ENCODE measurements around the gene NOX5.

NOX5 gene

DNA sequence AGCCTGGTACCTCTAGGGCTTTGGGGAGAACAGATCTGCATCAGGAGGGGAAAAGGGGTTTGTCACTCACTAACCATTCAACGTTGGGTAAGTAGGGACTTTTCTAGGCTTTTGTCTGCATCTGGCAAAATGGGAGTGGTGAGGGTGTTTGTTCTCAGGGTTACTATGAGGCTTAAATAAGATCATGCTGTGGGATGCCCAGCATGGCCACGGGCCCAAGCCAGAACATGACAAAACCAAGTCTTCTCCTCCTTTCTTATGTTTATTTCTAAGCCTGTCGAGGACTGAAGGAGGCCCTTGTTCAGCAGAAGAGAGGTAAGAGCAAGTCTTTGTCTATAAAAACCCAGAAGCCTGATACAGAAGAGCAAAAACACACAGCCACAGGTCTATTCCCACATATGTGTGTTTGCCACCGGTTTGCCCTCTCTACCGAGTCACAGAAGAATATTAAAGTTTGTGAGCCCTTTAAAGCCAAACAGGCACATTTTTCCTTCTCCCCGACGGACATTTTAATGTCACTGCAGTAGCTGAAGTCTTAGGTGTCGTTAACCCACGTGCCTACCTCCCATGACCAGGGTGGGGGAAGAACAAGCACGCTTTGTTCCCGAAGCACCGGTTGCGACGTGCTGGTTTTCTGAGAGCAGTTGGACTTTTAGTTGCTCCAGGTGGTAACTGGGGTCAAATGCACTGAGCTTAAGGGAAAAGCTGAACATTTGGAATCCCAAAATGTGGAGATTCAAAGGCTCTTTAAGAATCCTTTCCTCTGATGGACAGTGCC, 72.1 kb downstream of the NOX5 start:
- H3K36me3 ChIP-seq (ENCODE audit: control insufficient read depth in 1 of 2, insufficient read depth in 2 of 2, low read length in 2 of 2) = no peaks in the 10 kb centered on the region
- peaks cover 0 to 14% of the 10 kb centered on the region in 2 donors for H3K4me1 ChIP-seq (ENCODE audit: control insufficient read depth in 1 of 2, insufficient read depth in 2 of 2, low read length in 2 of 2)
- no peak overlapping the region for H3K27ac ChIP-seq (ENCODE audit: low read length)

DNA sequence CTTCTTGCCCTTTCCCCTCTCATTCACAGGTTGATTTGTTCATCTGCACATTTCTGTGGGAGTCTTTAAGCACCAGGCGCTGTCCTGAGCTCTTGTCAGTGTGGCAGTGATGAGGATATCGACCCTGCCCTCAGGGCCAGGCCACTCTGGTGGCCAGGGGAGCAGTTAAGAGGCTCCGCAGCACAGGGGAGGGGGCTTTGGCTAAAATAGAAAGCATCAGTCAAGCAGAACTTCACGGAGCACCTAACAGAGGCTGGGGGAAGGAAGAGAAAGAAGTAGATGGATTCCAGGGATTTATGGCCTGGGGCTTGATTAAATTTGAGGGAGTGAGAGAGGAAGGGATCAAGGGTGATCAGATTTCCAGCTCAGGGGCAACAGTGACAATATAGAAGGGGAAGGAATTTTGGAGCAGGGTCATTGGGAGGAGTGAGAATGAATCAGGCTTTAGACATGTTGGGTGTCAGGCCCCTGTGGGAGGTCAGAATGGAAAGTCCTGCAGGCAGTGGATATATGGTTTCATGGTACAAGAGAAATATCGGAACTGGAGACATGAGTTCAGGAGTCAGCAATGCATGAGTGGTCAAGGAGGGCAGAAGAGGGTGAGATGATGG, 73.0 kb downstream of the NOX5 start:
- Histone ChIP-seq H3K27ac (ENCODE audit: low read length) (no peak overlapping the region), H3K36me3 (ENCODE audit: control insufficient read depth in 1 of 2, insufficient read depth in 2 of 2, low read length in 2 of 2) (no peaks in the 10 kb centered on the region), H3K27me3 (ENCODE audit: low read depth, low read length) (no peaks in the 10 kb centered on the region), H3K4me3 (ENCODE audit: low read depth in 1 of 2, low read length in 2 of 2) (no peak overlapping the region), H3K9me3 (ENCODE audit: control insufficient read depth in 1 of 2, low read length in 2 of 2) (no peaks in the 10 kb centered on the region), H3K4me1 (ENCODE audit: control insufficient read depth in 1 of 2, insufficient read depth in 2 of 2, low read length in 2 of 2) (peaks cover 0 to 11% of the 10 kb centered on the region in 2 donors)

More for the DNA sequence above, 72.1 kb downstream of the NOX5 start:
- Histone ChIP-seq H3K4me3 (ENCODE audit: low read depth in 1 of 2, low read length in 2 of 2) (no peak overlapping the region), H3K9me3 (ENCODE audit: control insufficient read depth in 1 of 2, low read length in 2 of 2) (no peaks in the 10 kb centered on the region), H3K27me3 (ENCODE audit: low read depth, low read length) (no peaks in the 10 kb centered on the region)

DNA sequence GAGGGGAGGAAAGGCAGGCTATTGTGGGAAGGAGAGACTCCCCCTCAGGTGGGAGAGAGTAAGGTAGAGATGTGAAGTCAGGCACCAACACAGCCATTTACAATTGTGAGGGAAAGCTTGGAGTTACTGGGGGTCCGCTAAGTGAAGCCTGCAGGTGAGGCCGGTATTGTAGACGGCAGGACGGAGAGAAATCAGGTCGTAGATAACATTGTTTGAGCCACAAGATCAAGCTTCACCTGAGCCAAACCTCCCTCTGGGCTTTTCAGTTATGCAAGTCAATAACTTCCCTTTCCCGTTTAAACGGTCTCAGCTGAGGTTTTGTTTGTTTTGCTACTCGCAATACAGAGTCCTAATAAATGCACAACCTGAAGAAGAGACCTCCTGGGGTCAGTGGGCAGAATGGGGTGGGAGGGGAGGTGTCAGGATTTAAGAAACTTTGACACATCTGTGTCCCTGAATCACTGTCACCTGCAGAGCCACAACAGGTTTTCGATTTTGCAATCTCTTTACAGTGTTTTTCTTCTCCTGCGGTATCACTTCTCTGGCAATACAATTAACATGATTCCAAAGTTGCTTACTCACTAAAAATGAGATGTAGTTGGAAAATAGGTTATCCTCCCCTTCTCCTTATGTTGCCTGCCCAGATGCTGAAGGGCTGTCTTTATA, 73.9 kb downstream of the NOX5 start:
- Histone ChIP-seq H3K4me3 (ENCODE audit: low read depth in 1 of 2, low read length in 2 of 2) (no peak overlapping the region), H3K36me3 (ENCODE audit: control insufficient read depth in 1 of 2, insufficient read depth in 2 of 2, low read length in 2 of 2) (no peaks in the 10 kb centered on the region), H3K27me3 (ENCODE audit: low read depth, low read length) (no peaks in the 10 kb centered on the region), H3K27ac (ENCODE audit: low read length) (no peak overlapping the region), H3K9me3 (ENCODE audit: control insufficient read depth in 1 of 2, low read length in 2 of 2) (no peaks in the 10 kb centered on the region), H3K4me1 (ENCODE audit: control insufficient read depth in 1 of 2, insufficient read depth in 2 of 2, low read length in 2 of 2) (peaks cover 0 to 6% of the 10 kb centered on the region in 2 donors)

DNA sequence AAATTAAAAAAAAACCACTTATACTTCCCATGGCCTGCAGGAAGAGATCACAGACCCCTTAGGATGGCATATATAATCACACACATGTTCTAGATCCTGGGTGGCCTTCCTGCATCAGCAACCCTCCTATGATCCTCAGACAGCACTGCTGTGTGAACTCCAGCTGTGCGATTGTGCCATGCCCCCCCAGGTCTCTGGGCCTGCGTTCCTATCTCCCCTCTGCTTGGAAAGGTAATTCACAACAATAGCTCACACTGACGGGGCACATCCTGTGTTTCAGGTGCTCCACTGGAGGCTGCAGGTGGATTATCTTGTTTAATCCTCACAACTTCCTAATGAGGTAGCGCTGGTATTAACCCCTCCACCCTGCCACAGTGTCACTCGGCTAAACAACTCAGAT, 74.8 kb downstream of the NOX5 start:
- H3K27me3 ChIP-seq (ENCODE audit: low read depth, low read length) = no peaks in the 10 kb centered on the region
- H3K36me3 ChIP-seq (ENCODE audit: control insufficient read depth in 1 of 2, insufficient read depth in 2 of 2, low read length in 2 of 2) = no peaks in the 10 kb centered on the region
- H3K4me3 ChIP-seq (ENCODE audit: low read depth in 1 of 2, low read length in 2 of 2) = no peak overlapping the region
- no peaks in the 10 kb centered on the region for H3K9me3 ChIP-seq (ENCODE audit: control insufficient read depth in 1 of 2, low read length in 2 of 2)
- H3K4me1 ChIP-seq (ENCODE audit: control insufficient read depth in 1 of 2, insufficient read depth in 2 of 2, low read length in 2 of 2) = no peaks in the 10 kb centered on the region
- no peak overlapping the region for H3K27ac ChIP-seq (ENCODE audit: low read length)

DNA sequence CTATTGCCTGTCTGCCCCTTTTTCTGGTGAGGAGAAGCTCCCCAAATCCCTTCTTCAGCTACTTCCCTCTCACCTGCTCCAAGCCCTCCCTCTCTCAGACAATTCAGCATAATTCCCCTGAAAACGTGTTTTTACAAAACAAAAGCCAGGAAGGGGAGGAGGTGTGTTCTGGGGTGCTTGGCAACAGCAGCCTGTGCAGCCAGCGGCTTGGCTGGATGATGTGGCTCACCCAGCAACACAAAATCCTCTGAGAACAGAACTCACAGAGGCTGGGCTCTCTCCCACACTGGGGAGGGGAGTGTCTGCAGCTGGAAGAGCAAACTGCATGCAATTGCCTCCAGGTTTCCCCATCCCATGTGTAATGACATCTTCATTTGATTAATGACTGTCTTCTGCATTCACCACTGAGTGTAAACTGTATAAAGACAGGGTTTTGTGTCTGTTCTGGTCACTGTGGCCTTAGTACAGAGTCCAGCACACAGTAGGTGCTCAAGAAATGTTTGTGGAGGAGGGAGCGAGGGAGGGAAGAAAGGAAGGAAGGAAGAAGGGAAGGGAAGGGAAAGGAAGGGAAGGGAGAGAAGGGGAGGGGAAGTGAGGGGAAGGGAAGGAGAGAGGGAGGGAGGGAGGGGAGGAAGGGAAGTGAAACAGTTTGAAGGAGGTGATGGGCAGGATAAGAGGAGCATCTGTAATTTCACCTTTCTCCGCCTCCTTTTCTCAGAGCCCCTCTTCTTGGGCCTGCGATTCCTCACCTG, 75.9 kb downstream of the NOX5 start:
- no peaks in the 10 kb centered on the region for H3K27me3 ChIP-seq (ENCODE audit: low read depth, low read length)
- no peaks in the 10 kb centered on the region for H3K9me3 ChIP-seq (ENCODE audit: control insufficient read depth in 1 of 2, low read length in 2 of 2)
- H3K27ac ChIP-seq (ENCODE audit: low read length) = no peak overlapping the region
- H3K36me3 ChIP-seq (ENCODE audit: control insufficient read depth in 1 of 2, insufficient read depth in 2 of 2, low read length in 2 of 2) = no peaks in the 10 kb centered on the region
- no peak overlapping the region for H3K4me3 ChIP-seq (ENCODE audit: low read depth in 1 of 2, low read length in 2 of 2)
- H3K4me1 ChIP-seq (ENCODE audit: control insufficient read depth in 1 of 2, insufficient read depth in 2 of 2, low read length in 2 of 2) = no peaks in the 10 kb centered on the region

DNA sequence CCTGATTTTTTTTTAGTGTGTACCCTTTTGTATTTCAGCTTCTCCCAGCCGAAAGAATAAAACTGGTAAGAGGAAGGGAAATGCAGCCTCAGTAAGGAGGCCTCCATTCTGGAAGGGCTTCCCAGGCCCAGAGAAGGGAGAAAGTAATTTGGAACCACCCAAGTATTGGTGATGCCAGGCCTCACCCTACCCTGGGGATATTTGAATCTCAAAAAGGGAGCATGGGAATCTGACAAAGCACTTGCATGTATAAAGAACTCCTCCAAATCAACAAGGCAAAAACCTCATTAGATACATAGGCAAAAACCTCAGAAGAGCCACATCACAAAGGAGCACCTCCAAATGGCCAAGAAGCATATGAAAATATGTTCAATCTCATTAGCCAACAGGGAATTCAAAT, 77.2 kb downstream of the NOX5 start:
- H3K9me3 ChIP-seq (ENCODE audit: control insufficient read depth in 1 of 2, low read length in 2 of 2) = no peaks in the 10 kb centered on the region
- no peaks in the 10 kb centered on the region for H3K36me3 ChIP-seq (ENCODE audit: control insufficient read depth in 1 of 2, insufficient read depth in 2 of 2, low read length in 2 of 2)
- H3K27me3 ChIP-seq (ENCODE audit: low read depth, low read length) = no peaks in the 10 kb centered on the region
- H3K4me1 ChIP-seq (ENCODE audit: control insufficient read depth in 1 of 2, insufficient read depth in 2 of 2, low read length in 2 of 2) = no peaks in the 10 kb centered on the region
- H3K27ac ChIP-seq (ENCODE audit: low read length) = no peak overlapping the region
- H3K4me3 ChIP-seq (ENCODE audit: low read depth in 1 of 2, low read length in 2 of 2) = no peak overlapping the region

DNA sequence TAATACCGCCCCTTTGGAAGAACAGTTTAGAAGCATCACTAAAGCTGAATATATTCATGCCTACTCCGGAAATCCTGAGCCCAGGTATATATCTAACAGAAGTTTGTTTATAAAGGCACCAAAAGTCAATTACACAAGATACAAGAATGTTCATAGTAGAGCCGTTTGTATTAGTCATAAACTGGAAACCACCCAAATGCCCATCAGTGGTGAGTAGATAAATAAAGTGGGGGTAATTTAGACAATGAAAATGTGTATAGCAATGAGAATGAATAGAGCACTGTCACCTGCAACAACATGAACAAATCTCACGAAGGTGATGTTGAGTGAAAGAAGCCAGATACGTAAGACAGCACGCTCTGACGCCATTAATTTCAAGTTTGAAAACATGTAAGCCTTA, 77.7 kb downstream of the NOX5 start:
- H3K27ac ChIP-seq (ENCODE audit: low read length) = no peak overlapping the region
- H3K4me3 ChIP-seq (ENCODE audit: low read depth in 1 of 2, low read length in 2 of 2) = no peak overlapping the region
- H3K36me3 ChIP-seq (ENCODE audit: control insufficient read depth in 1 of 2, insufficient read depth in 2 of 2, low read length in 2 of 2) = no peaks in the 10 kb centered on the region
- H3K9me3 ChIP-seq (ENCODE audit: control insufficient read depth in 1 of 2, low read length in 2 of 2) = no peaks in the 10 kb centered on the region
- no peaks in the 10 kb centered on the region for H3K4me1 ChIP-seq (ENCODE audit: control insufficient read depth in 1 of 2, insufficient read depth in 2 of 2, low read length in 2 of 2)
- H3K27me3 ChIP-seq (ENCODE audit: low read depth, low read length) = no peaks in the 10 kb centered on the region

DNA sequence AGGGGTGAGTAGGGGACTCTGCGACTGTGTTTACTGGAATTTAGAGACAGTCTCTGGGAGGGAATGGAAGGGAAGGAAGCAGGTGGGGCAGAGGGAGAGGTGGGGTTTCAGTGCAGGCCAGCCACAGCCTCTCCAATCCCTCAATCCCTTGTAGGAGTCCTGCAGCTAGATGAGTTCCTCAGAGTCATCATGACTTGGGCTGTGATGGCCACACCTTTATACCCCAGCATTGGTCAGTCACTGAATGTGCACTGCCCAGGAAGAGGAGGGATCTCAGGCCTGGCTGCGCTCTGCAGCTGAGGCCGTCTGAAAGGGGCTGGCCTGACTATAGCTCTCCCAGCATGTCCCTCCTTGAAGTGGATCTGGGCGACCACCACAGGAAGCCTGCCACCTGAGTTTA, 78.6 kb downstream of the NOX5 start:
- Histone ChIP-seq H3K4me3 (ENCODE audit: low read depth in 1 of 2, low read length in 2 of 2) (no peak overlapping the region), H3K9me3 (ENCODE audit: control insufficient read depth in 1 of 2, low read length in 2 of 2) (no peaks in the 10 kb centered on the region), H3K27me3 (ENCODE audit: low read depth, low read length) (no peaks in the 10 kb centered on the region), H3K4me1 (ENCODE audit: control insufficient read depth in 1 of 2, insufficient read depth in 2 of 2, low read length in 2 of 2) (no peaks in the 10 kb centered on the region), H3K36me3 (ENCODE audit: control insufficient read depth in 1 of 2, insufficient read depth in 2 of 2, low read length in 2 of 2) (no peaks in the 10 kb centered on the region), H3K27ac (ENCODE audit: low read length) (no peak overlapping the region)

DNA sequence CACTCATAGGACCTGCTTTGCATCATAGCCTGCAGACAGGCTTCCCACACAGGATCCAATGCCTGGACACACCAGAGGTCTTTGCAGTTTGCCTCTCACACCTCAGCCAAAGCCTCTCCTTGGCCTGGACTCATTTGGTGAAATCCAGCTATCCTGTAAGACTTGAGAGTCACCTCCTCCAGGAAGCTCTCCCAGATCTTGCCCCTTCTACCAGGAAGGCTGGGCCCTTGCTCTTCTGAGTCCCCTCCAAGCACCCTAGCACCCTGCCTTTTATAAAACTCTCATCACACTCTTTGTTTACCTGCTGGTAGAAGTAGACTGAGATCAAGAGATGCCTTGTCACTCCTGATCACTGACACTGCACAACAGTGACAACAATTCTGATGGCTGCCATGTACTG, 79.1 kb downstream of the NOX5 start:
- no peaks in the 10 kb centered on the region for H3K36me3 ChIP-seq (ENCODE audit: control insufficient read depth in 1 of 2, insufficient read depth in 2 of 2, low read length in 2 of 2)
- H3K27me3 ChIP-seq (ENCODE audit: low read depth, low read length) = no peaks in the 10 kb centered on the region
- no peaks in the 10 kb centered on the region for H3K9me3 ChIP-seq (ENCODE audit: control insufficient read depth in 1 of 2, low read length in 2 of 2)
- H3K4me1 ChIP-seq (ENCODE audit: control insufficient read depth in 1 of 2, insufficient read depth in 2 of 2, low read length in 2 of 2) = no peaks in the 10 kb centered on the region
- H3K4me3 ChIP-seq (ENCODE audit: low read depth in 1 of 2, low read length in 2 of 2) = no peak overlapping the region
- no peak overlapping the region for H3K27ac ChIP-seq (ENCODE audit: low read length)

DNA sequence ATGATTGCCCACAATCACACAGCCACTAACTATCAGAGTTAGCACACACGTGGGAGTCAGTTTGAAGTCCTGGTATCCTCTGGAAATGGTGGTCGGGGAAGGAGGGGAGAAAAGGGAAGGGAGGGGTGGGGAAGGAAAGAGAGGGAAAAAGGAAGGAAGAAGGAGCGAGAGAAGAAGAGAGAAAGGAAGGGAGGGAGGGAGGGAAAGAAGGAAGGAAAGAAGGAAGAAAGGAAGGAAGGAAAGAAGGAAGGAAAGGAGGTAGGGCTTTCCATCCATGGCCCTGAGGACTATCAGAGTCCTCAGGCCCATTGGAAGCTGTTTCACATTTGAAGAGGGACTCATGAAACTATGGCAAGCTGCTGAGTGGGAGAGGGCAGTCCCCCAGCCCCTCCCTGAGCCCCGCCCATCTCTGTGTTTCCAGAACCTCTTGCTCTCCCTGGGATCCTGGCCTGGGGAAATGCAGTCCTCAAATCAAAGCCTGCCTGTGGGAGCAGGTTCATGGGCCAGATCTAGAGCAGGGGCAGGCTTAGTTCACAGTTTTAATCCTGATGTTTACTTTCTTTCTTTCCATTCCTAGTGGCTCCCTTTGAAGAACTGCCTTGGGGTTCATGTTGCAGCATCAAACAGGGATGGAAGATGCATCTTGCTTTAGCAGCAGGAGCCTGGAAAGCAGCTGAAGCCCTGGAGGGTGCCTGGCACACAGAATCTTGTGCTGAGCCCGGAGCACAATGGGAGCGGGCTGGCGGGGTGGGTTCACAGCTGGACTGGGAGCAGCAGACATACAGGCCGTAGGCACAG, 79.8 kb downstream of the NOX5 start:
- Histone ChIP-seq H3K36me3 (ENCODE audit: control insufficient read depth in 1 of 2, insufficient read depth in 2 of 2, low read length in 2 of 2) (no peaks in the 10 kb centered on the region), H3K27ac (ENCODE audit: low read length) (no peak overlapping the region), H3K4me3 (ENCODE audit: low read depth in 1 of 2, low read length in 2 of 2) (no peak overlapping the region), H3K9me3 (ENCODE audit: control insufficient read depth in 1 of 2, low read length in 2 of 2) (no peaks in the 10 kb centered on the region), H3K27me3 (ENCODE audit: low read depth, low read length) (no peaks in the 10 kb centered on the region), H3K4me1 (ENCODE audit: control insufficient read depth in 1 of 2, insufficient read depth in 2 of 2, low read length in 2 of 2) (no peaks in the 10 kb centered on the region)
